NCI-H146 treated with DMSO at 0.1 percent for 48 hours (cell line): ENCODE data around the gene UPK3BL2.
"Not testable (repeated sequence)": the region's sequence is repeated elsewhere in the genome, so short reads cannot be mapped to it uniquely, and the experiment has no call there.

Experiments
- DNase-seq: peaks from one replicate; lab custom pipeline; 2025; ENCODE audit not compliant: unreplicated experiment; lab: John Stamatoyannopoulos, UW

The UPK3BL2 gene

GRCh38 chr7:102496861-102497260 lies 46.6 kb downstream of the UPK3BL2 start:
- DNase-seq = not testable (repeated sequence)

GRCh38 chr7:102494473-102495149 lies 48.9 kb downstream of the UPK3BL2 start:
- not testable (repeated sequence) for DNase-seq

- not testable (repeated sequence) for DNase-seq
These were observed 49.5 kb downstream of the UPK3BL2 start for GRCh38 chr7:102494026-102494425.

GRCh38 chr7:102493220-102493935 lies 50.1 kb downstream of the UPK3BL2 start:
- not testable (repeated sequence) for DNase-seq

- not testable (repeated sequence) for DNase-seq
These were observed 52.9 kb downstream of the UPK3BL2 start for GRCh38 chr7:102490529-102491075.
